ENCODE data around the gene PLCB1.

PLCB1 gene

DNA sequence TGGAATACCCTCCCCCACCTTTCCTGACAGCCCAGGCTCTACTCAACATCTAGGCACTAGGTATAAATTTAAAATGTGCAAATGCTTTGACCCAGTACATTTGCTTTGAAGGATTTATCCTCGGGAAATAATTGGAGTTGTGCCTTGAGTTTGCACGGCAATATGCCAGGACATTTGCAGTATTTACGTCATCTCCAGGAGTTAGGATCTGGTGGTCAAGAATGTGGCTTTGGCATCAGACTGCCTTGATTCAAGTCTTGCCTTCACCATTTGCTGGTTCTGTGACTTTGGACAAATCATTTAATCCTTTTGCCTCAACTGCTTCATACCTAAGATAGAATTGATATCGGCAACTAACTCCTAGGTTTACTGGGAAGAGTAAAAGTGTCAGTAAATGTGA lies 169.6 kb downstream of the PLCB1 start:
- DNase-seq (ENCODE audit: low read depth): no peak

DNA sequence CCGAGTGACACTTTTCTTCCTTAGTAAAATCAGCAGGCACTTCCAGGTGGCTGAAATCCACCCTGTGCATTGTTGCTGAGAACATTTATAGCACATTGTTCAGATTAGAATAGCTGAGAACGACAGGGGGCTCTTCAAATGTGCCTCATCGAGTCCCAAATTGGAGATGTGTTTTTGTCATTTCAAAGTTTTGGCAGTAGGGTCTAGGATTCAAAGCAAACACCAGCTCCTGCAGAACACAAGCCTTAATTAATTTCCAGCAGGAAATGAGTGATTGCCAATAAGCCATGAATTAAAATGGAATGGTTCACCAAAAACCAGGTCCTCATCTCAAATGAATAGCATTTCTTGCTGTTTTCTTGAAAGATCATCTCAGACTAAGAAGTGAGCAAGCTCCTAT lies 171.6 kb downstream of the PLCB1 start:
- DNase-seq (ENCODE audit: low read depth): no peak

- no peak for DNase-seq (ENCODE audit: low read depth)
Observed at GRCh38 chr20:8304124-8304816, 172.2 kb downstream of the PLCB1 start.

DNA sequence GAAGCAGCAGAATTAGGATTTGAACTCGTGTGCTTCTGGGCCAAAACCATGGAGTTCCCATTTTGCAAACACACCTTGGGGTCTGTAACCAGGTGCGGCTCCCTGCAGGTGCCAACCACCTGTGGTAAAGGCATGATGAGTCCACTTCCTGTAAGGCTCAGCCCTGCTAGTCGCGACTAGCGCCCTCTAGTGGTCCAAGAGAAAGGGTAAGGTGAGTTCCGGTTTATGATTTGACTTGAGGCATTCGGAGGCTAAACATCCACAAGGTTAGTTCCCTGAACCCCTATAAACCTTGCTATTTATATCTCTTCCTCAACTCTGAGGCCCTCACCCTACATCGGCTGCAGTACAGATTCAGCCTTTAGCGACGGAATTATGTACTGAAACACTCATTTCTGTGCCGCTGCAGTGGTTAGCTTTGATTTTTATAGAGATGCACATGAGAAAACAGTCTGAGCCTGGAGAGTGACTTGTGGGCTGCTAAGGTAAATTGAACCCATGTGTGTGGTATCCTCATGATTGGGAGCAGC lies 173.4 kb downstream of the PLCB1 start:
- DNase-seq (ENCODE audit: low read depth): peak; percentile 51

GRCh38 chr20:8306937-8307336 lies 174.9 kb downstream of the PLCB1 start:
- no peak for DNase-seq (ENCODE audit: low read depth)

DNA sequence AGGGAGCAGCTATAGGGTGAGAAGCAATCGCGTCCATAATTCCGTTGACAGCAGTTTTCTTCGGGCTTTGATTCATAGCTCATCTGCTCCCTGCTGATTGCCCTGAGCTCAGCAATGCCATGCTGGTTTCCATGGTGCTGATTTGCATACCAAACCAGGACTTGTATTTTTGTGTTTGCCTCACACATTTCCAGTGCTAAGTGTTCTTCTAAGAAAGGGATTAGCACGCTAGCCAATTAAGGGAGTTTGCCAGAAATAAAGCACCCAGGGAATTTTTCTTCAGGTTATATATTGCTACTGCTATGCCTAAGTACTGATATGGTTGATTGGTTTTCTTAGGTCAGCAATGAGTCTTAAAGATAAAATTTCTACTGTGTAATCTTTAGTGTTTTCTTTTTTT lies 177.6 kb downstream of the PLCB1 start:
- peak; percentile 31 for DNase-seq (ENCODE audit: low read depth)

GRCh38 chr20:8310618-8311017 lies 178.6 kb downstream of the PLCB1 start:
- no peak for DNase-seq (ENCODE audit: low read depth)

- DNase-seq (ENCODE audit: low read depth): no peak
Observed at GRCh38 chr20:8313073-8313472, 181.0 kb downstream of the PLCB1 start.

GRCh38 chr20:8315639-8316573 lies 183.8 kb downstream of the PLCB1 start:
- DNase-seq (ENCODE audit: low read depth): no peak

DNA sequence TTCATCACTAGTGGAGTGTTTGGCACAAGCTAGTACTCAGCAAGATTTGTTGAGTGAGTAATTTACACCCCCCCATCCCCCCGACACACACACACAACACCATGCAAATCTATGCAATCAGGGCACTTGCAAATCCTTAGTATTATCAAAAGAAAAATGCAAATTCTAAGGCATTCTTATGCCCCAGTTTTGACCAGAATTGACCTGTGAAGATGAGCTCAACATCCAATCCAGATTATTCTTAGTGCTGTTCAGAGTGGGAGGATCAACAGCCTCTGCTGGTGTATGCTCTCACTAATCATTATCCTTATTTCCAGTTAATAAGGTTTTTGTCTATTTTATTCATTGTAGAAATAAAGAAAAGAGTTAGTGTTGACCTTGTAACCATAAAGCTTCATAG lies 185.4 kb downstream of the PLCB1 start:
- no peak for DNase-seq (ENCODE audit: low read depth)

DNA sequence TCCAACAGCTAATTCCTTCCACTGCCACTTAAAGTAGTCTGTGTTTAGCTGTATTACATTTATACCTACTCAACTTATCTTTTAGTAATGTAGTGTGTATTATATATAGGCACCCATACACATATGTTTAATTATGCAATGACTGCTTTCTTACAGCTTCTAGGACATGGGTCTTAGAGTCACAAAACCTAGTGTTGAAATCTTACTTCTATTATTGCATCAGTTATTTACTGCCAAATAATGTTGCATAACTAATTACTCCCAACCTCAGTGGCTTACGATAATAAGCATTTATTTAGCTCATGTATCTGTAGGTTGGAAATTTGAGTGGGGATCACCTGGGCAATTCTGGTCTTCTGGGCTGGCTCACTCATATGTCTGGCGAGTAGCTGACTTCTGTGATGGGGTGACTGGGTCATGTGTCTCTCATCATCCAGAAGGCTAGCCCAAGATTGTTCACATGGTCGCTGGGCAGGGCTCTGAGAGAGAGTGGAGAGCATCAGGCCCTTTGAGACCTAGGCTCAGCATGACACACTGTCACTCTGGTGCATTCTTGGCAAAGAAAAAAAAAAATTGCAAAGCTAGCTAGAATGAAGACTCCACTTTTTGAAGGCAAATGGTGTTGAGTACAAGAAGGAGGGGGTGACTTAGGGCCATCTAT lies 187.0 kb downstream of the PLCB1 start:
- no peak for DNase-seq (ENCODE audit: low read depth)

- DNase-seq (ENCODE audit: low read depth): peak; percentile 9
Observed at GRCh38 chr20:8320306-8320705, 188.2 kb downstream of the PLCB1 start.

DNA sequence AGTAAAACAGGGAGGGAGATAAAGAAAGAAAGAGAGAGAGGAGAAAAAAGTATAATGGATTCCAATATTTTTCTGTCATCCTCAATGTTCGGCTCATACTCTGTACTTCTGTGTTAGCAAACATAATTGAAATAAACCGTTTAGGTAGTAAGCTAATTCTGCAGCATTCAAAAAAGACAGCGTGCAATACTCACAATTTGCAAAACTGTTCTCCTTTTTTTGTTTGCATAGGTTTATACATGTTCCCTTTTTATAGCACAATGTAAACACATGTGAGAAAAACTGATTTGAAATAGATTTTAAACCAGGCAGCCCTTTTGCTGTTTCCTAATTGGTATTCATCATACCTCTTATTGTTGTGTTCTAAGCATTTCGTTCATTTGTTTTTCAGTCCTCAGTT lies 188.9 kb downstream of the PLCB1 start:
- DNase-seq (ENCODE audit: low read depth): no peak

GRCh38 chr20:8322662-8323217 lies 190.7 kb downstream of the PLCB1 start:
- DNase-seq (ENCODE audit: low read depth): no peak

DNA sequence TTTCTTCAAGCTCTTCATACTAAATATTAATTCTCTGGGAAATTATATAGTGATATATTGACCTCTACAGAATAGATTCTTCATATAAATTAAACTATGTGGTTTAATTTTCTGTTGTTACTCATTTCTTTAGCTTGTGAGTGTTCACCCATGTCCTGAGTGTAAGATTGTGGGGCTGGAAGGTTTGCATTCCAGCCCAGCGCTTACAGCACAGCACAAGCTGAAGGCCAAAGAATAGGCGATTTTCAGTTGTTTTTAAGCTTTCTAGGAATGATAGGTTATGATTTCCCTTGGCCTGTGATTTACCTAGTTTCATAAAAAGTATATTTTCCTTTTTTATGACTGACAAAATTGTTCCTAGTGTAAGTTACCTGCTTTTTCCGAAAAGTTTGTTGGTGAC lies 194.1 kb downstream of the PLCB1 start:
- no peak for DNase-seq (ENCODE audit: low read depth)

DNA sequence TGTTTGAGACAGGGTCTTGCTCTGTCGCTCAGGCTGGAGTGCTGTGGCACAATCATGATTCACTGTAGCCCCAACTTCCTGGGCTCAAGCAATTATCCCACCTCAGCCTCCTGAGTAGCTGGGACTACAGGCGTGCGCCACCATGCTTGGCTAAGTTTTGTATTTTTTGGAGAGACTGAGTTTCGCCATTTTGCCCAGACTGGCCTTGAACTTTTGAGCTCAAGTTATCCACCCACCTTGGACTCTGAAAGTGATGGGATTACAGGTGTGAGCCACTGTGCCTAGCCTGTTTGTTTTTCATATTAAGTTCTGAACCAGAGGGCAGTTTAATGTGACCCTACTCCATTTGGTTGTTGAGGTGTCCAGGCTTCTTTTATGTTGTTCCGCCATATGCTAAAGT lies 194.8 kb downstream of the PLCB1 start:
- DNase-seq (ENCODE audit: low read depth): no peak

GRCh38 chr20:8328189-8328588 lies 196.1 kb downstream of the PLCB1 start:
- no peak for DNase-seq (ENCODE audit: low read depth)

DNA sequence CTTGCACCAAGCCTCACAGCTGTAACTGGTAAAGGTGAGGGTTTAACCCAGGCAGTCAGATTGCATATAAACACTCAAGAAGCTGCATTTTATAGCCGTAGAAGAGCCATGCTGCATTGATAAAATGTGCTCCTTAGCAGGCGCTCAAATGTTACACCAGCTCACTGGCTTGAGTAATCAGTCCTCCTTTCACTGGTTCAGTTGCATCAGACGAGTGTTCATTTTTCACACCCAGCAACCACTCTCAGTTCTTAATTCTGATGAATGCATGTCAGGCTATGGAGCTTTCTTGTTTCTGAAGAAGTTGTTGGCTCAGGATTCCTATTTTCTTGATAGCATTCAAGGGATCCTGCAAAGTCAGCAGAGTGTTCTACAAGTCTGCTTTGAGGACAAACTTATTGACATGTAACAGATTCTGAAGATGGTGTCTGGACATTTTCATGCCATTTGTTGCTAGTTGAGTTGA lies 198.3 kb downstream of the PLCB1 start:
- no peak for DNase-seq (ENCODE audit: low read depth)

DNA sequence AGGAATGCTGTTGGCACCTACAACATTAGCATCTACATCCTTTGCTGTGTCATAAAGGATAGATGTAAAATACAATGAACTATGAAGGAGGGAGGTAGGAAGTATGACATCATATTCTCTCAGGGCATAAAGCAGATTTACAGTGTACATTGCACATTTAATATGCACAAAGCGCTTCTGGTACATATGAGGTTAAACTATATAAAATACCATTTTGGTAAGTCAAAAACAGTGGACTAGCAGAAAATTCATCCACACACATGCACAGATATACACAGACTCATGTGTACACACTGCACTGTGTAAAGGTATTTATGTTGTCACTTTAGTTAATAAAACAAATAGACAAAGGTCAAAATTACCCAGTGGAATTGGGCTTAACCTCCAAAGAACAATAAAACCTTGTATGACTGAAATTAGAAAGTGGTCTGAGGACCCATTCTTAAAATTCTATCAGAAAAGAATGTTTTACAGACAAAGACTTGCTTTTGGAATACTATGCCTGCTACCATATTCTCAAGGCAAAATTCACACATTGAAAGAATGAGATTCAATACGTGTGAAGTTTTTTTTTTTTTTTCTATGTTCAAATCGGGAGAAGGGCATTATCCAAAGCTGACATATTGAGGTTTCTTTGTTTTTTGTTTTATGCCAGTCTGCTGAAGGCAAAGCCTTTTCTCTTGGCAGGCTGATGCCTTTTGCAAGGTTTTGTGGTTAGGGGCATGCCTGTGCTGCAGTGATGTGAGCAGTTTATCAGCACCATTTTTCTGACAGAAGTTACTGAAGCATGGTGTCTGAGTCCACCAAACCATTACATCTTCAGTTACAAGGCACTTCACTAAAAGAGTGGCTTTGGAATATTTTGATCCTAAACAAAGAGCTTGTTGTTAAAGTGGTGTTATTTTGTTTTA lies 199.0 kb downstream of the PLCB1 start:
- no peak for DNase-seq (ENCODE audit: low read depth)

- DNase-seq (ENCODE audit: low read depth): peak; percentile 87
Observed at GRCh38 chr20:8331740-8332412, 199.8 kb downstream of the PLCB1 start.

DNA sequence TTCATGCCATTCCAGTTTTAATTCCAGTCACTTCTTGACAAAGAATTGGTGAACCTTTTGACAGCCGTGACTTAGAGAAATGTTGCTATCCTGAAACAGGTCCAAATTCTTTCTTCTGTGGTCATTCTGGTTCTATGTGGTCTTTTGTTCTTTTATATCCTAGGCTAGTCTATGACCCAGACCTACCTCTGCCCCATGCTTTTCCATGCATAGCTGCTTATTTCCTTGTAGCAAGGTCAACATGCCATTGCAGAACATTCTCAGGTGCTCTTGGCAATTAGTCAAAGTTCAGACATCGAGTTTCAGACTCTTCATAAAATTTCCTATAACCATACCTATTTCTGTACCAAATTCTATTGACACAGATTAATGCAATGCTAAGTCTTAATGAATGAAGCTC lies 202.6 kb downstream of the PLCB1 start:
- no peak for DNase-seq (ENCODE audit: low read depth)
